Breast epithelium (tissue), 3 donors: ENCODE measurements around the gene ITPRID2.

Experiments
- CTCF ChIP-seq, 3 donors: fragments of 450-650 bp; IDR thresholded peaks; one replicate each; pipeline ENCODE4 v1.5.1; 2016 to 2017; ENCODE audit warnings: antibody characterized with exemption in 3 of 3, mild to moderate bottlenecking in 3 of 3, moderate library complexity in 3 of 3
- POLR2A ChIP-seq: fragments of 450-650 bp; IDR thresholded peaks from one replicate; pipeline ENCODE4 v1.6.1; 2016; ENCODE audit warnings: antibody characterized with exemption, mild to moderate bottlenecking, moderate library complexity
- POLR2AphosphoS5 ChIP-seq, 3 donors: sonication (generic); formaldehyde crosslinking; IDR thresholded peaks; one replicate each; pipeline ENCODE4 v1.6.1; 2017; ENCODE audit warnings: antibody characterized with exemption in 3 of 3

GRCh38 chr2:181953881-181954537, 62.5 kb downstream of the ITPRID2 start:
- TF ChIP-seq CTCF (IDR thresholded peaks at IDR 0.05) (peak in 2 of 3 donors; percentile 25 to 34), POLR2A (no peak), POLR2AphosphoS5 (IDR thresholded peaks at IDR 0.05) (no peak)
